Sigmoid colon (tissue), 4 donors: ENCODE results near the gene SRSF9.

Experiments used
- CTCF ChIP-seq, 4 experiments: fragments of 450-650 bp in 3 of 4; fragments of 200-600 bp in 1 of 4; IDR thresholded peaks; one replicate each; pipeline ENCODE4 v1.5.1; 2016 to 2019; ENCODE audit warnings: antibody characterized with exemption in 4 of 4, mild to moderate bottlenecking in 3 of 4, moderate library complexity in 2 of 4
- EP300 ChIP-seq, 4 donors: sonication (generic); formaldehyde crosslinking; IDR thresholded peaks; one replicate each; pipeline ENCODE4 v1.6.1; 2017; ENCODE audit warnings: antibody characterized with exemption in 4 of 4
- POLR2AphosphoS5 ChIP-seq, 4 donors: sonication (generic); formaldehyde crosslinking; IDR thresholded peaks; one replicate each; pipeline ENCODE4 v1.6.1; 2017; ENCODE audit warnings: antibody characterized with exemption in 4 of 4

GRCh38 chr12:120453060-120453750 lies 16.3 kb downstream of the SRSF9 start:
- TF ChIP-seq CTCF (IDR thresholded peaks at IDR 0.05) (no peak), POLR2AphosphoS5 (IDR thresholded peaks at IDR 0.05) (no peak), EP300 (IDR thresholded peaks at IDR 0.05) (no peak)
